Activated CD8-positive, alpha-beta memory T cell treated with anti-CD3 and anti-CD28 coated beads for 4 hours (primary cell): ENCODE results near the gene CD164L2.

ENCODE experiments used
- DNase-seq, 2 donors: peaks; one replicate each; pipeline ENCODE4 v3.0.0-alpha.2; 2020; ENCODE audit warnings: low read depth in 2 of 2

Gene CD164L2

GRCh38 chr1:27405074-27405473 lies 21.9 kb upstream of the CD164L2 start:
- DNase-seq: no peak

DNA sequence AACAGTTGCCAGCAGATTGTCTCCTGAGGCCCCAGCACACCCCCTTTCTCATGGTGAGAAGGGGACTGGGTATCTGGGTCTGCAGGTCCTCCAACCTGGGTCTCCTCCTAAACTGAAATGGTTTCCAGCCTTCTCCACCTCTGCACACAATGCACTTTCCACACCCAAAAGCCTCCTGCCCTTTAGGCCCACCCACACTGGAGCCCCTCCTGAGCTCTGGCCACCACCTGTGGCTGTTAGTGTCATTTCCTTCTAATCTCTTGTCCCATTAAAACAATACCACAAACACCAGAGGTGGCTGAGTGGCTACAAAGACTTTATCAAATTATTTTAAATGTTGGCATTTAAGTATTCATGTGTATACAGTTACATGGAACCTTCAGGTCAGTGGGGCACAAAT lies 20.8 kb upstream of the CD164L2 start:
- no peak for DNase-seq

DNA sequence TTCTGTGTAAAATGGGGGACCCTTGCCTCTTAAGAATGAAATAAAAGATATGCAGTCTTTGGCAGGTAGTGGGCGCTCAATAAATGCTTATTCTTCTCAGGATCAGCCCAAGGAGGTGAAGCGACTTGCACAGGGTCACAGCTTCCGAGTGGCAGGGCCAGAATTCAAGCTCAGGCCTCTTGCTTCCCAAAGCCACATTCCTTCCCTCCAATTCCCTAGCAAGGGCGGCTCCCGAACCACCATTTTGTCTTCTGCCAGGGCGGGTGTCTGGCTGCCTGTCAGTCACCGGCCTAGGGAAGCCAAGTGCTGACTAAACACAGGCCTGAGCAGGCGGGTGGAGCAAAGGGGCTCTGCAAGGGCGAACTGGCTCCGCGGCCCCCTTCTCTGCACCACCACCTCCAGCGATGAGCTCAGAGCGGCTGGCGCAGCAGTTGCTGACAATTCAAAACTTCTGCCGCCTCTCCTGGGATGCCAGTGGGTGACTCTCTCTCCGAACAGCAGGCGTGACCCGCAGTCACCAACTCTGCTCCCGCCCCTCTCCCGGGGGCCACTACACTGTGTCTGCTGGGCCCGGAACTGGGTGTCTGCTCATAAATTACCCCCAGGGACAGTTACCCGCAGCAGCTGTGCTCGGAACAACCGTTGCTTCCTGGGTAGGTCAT lies 20.1 kb upstream of the CD164L2 start:
- no peak for DNase-seq

- DNase-seq: no peak
Observed at GRCh38 chr1:27402349-27402754, 19.2 kb upstream of the CD164L2 start.

- DNase-seq: no peak
Observed at GRCh38 chr1:27400963-27401341, 17.8 kb upstream of the CD164L2 start.

DNA sequence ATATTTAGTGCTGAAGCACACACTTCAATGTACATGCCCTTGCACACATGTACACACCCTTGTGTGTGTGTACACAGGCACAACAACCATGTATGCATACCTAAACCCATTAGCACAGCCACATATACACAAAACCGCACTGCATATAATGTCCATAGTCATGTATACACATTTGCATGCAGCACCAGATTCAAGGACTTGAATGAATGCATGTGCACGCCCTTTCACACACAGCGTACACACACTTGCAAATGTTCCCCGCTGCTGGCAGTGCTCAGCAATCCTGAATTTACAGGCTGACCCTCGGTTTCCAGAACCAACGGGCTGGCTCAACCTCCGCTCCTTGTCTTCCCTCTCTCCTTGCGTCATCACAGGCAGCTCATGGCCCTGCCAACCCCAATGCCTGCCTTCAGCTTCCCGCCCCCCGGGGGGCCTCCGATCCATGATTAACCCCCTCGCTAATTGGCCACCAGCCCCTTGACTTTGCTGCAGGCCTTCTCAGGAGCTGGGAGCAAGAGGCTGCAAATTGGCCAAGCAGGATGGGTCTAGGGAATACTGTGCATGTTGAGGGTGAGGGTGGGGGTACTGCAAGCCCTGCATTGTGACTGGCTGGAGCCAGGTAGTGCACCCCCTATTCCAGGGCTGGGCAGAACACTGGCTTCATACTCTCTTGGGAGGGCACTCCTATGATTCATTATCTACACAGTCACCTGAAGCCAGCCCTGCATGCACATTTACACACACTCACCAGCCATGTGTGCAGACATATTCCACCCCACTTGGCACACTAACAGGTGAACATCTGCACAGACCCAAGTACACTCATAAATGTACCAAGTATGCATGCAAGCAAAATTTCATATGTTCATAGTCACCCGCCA lies 17.2 kb upstream of the CD164L2 start:
- DNase-seq: no peak

GRCh38 chr1:27399251-27400025 lies 16.3 kb upstream of the CD164L2 start:
- DNase-seq: no peak

DNA sequence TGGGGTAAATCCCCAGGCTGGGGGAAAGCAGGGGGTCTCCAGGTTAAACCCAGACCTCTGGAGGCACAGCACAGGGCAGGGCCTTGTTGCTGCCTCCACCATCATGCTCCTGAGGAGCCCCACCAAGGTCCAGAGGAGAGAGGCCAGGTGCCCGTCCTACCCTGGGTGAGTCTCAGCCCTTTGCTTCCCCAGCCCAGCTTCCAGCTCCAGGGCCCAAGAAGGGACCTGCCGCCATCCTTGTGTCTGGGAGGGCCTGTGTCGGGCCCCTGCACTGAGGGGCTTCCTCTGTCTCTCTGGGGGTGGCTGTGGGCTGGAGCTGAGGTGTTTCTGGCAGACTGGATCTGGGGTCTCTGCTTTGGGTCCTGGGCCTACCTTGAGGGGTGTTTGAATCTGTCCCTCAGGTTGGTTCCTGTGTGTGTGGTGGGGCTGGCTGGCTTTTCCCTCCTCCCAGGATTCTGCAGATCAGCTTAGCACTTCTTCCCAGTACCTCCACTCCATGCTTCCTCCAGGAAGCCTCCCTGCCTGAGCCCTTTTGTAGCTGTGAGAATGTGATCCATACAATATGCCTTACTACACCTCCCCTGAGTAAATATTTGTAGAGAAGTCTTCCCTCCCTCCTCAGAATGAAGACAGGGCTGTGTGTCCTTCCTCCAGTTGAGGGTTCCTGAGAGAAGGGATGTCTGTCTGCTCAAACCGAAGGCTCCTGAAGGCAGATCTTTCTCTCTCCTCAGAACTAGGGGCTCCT lies 15.4 kb upstream of the CD164L2 start:
- DNase-seq: no peak

GRCh38 chr1:27397749-27398148 lies 14.6 kb upstream of the CD164L2 start:
- no peak for DNase-seq

DNA sequence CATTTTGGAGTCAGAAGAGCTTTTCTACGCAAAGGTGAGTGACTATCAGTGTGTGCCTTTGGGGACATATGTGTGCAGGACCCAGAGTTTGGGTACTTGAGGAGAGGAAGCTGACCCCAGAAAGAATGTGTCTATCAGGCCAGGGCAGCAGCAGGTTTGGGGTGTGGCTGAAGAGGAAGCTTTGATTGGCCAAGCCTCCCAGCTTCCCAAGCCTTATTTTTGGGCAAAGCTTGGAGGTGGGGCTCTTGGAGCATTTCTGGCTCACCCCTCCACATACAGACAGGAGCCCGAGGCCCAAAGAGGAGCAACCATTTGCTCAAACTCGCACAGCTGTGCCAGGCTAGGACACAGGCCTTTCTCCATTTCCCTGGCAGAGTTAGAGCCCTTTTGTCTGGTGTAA lies 14.0 kb upstream of the CD164L2 start:
- no peak for DNase-seq

DNA sequence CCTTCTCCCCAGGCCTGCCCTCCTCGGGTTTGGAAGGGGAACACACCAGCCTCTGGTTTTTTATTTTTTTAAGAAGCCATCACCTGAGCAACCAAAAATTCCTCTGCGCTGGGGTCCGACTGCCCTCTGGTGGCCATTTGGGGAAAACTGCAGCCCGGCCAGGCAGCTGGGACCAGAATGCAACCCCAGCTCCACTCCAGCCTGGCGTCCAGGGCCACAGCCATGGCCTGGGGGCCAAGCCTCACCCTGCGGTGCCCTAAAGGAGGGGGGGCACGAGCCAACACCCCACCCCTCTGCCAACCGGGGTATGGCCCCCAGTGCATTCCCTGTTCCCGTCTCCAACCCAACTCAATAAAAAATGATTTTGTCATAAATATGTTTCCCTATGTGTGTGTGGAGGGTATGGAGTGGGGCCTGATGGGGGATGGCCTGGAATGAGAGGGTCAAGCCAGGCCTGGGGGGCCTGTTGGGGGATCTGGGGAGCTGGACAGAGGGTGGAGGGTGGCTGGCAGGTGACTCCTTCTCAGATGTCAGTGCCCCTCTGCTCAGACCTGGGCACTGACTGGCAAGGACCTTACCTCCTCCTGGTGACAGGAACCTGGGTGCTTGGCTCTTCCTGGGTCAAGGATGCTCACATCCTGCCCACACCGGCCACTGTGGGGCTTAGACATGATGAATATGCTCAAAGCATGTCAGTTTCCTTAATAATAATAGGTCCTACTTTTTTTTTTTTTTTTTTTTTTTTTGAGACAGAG lies 12.5 kb upstream of the CD164L2 start:
- DNase-seq: peak; percentile 50 to 60

DNA sequence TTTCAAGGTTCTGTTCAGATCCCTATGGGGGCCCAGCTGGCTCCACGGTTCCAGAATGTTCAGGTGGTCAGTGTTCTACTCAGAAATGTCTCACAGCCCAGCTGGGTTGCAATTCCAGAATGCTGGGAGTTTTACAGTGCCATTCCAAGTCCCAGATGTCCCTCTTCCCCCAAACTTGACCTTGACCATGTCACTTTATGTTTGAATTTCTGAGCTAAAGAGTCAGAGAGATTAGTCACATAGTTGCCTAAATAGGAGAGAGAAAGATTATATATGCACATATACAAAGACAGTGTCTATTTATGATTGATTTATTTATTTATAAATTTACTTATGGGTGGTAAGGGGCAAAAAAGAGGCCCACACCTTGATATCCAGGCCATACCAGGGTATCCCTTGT lies 11.8 kb upstream of the CD164L2 start:
- no peak for DNase-seq

DNA sequence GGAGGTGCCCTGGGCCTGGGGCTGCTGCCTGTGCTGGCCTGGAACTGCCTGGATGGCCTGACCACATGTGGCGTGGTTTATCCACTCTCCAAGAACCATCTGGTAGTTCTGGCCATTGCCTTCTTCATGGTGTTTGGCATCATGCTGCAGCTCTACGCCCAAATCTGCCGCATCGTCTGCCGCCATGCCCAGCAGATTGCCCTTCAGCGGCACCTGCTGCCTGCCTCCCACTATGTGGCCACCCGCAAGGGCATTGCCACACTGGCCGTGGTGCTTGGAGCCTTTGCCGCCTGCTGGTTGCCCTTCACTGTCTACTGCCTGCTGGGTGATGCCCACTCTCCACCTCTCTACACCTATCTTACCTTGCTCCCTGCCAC lies 11.1 kb upstream of the CD164L2 start:
- no peak for DNase-seq

DNA sequence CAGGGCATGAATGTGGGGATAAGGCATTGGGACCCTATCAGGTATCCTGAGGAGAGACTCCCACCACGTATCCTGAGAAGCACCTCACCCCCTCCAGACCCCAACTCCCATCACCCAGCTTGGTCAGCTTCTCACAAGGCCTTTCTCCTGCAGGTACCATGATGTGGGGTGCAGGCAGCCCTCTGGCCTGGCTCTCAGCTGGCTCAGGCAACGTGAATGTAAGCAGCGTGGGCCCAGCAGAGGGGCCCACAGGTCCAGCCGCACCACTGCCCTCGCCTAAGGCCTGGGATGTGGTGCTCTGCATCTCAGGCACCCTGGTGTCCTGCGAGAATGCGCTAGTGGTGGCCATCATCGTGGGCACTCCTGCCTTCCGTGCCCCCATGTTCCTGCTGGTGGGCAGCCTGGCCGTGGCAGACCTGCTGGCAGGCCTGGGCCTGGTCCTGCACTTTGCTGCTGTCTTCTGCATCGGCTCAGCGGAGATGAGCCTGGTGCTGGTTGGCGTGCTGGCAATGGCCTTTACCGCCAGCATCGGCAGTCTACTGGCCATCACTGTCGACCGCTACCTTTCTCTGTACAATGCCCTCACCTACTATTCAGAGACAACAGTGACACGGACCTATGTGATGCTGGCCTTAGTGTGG lies 10.6 kb upstream of the CD164L2 start:
- no peak for DNase-seq

DNA sequence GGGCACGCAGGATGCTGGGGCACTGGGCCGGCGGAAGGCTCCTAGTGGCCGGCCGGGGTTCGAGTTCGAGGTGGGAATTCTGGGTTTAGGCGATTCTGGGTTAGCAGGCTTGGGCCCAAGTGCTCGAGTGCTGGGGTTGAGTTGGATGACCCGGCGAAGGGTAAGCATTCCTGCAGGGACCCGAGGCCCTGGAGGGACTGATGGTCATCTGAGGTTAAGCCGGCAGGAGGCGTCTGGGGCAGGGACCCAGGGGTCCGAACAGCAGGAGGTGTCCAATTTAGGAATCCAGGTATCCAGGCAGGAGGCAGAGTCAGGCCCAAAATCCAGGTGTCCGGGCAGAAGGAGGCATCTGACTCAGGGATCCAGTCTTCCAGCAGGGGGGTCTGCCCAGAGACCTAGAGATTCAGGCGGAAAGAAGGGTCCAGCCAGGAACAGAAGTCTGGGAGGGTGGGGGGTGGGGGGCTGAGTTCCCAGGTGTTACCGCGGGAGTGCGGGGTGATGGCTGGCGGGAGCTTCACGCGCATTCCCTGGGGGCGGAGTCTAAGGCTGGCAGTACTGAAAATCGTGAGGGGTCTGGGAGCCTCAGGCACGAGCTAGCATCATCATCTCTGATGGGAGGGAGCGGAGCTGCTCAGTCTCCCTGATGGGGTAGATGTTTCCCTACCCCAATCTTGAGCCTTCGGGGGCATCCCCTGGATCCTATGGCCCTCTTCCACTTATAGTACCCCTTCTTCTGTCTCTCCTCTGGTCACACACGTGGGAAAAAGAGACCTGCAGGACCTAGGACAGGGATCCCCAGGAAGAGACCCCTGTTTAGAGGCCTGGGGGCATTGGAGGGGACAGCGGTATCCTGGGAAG lies 9.9 kb upstream of the CD164L2 start:
- DNase-seq: no peak

- peak; percentile 86 to 89 for DNase-seq
Observed at GRCh38 chr1:27392096-27392777, 9.1 kb upstream of the CD164L2 start, which contains the start of gene GPR3. Gene GPR3, plus strand, starts transcription at chr1:27392622. Its CDS starts 1,177 bp downstream, at chr1:27393799.

- DNase-seq: no peak
Observed at GRCh38 chr1:27391511-27392095, 8.5 kb upstream of the CD164L2 start.

GRCh38 chr1:27388337-27389005 lies 5.3 kb upstream of the CD164L2 start:
- DNase-seq: peak; percentile 44 to 46
